Stimulated activated CD4-positive, alpha-beta T cell treated with anti-CD3 and anti-CD28 coated beads, Interleukin-1b, Interleukin-23, amount 100 ng/mL, for 4 hours (primary cell): ENCODE results near the gene EME2.

Experiments used
- DNase-seq, 2 donors: peaks; one replicate each; pipeline ENCODE4 v3.0.0-alpha.2; 2020; ENCODE audit warnings: low read depth in 2 of 2

The EME2 gene

GRCh38 chr16:1766701-1767100, 5.9 kb upstream of the EME2 start:
- no peak for DNase-seq

DNA sequence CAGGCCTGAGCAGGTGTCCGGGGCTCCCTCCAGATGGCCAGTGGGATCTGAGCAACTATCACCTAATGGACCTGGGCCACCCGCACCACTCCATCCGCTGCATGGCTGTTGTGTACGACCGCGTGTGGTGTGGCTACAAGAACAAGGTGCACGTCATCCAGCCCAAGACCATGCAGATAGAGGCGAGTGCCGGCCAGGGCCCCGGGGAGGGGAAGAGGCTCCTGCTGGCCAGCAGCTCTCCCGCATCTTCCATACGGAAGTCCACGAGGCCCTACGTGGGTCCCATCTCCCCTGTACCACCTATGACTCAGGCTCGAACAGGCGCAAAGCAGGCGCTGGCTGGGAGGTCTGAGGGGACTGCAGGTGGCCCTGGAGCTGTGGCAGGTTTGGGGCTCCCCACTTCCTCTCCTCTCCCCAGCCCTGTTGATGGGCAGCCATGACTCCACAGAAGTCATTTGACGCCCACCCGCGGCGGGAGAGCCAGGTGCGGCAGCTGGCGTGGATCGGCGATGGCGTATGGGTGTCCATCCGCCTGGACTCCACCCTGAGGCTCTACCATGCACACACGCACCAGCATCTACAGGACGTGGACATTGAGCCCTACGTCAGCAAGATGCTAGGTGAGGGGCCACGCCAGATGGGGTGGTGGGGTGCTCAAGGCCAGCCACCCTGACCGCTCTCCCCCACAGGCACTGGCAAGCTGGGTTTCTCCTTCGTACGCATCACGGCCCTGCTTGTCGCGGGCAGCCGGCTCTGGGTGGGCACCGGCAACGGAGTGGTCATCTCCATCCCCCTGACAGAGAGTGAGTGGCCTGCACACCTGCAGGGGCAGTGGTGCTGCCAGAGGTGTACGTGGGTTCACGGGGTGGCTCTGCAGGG, 5.3 kb upstream of the EME2 start:
- no peak for DNase-seq

DNA sequence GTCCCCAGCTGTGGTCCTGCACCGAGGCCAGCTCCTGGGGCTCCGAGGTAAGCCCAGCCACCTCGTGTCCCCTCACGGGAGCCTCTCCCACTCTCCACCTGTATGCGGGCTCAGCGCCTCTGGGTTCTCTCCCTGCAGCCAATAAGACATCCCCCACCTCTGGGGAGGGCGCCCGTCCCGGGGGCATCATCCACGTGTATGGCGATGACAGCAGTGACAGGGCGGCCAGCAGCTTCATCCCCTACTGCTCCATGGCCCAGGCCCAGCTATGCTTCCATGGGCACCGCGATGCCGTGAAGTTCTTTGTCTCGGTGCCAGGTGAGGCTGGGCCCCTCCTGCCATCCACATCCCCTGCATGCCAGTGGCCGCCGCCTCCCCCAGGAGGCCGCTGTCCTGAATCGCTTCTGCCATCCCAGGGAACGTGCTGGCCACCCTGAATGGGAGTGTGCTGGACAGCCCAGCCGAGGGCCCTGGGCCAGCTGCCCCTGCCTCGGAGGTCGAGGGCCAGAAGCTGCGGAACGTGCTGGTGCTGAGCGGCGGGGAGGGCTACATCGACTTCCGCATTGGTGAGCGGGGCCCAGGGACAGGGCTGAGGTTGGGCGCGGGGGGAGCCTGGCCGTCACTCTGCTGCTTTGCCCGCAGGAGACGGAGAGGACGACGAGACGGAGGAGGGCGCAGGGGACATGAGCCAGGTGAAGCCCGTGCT, 4.4 kb upstream of the EME2 start:
- DNase-seq: no peak

DNA sequence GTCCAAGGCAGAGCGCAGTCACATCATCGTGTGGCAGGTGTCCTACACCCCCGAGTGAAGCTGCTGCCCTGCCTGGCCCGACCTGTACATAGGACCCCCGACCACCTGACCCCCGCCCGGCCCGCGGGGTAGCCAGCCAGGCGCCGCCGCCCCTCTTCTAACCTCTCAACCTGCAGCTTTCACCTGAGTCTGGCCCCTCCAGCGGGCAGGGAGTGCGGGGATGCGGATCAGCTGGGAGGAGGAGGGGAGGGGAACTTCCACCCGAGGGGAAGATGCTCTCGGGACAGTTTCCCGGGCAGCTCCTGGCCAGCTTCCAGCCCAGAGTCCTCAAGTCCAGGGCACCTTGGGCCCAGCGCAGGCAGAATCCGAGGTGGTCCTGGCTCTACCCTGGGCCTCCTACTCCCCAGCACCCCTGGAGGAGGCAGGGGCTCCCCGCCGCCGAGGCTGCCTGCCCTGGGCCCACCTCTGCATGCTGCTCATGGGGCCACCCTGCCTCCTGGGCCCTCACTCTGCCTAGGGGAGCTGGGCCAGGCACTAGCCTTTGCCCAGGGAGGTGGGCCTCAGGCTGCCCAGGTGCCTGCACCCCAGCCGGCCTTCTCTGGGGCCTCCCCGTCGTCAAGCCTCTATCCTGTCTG, 3.7 kb upstream of the EME2 start:
- DNase-seq: no peak

GRCh38 chr16:1769402-1770300, 3.0 kb upstream of the EME2 start:
- DNase-seq: no peak

DNA sequence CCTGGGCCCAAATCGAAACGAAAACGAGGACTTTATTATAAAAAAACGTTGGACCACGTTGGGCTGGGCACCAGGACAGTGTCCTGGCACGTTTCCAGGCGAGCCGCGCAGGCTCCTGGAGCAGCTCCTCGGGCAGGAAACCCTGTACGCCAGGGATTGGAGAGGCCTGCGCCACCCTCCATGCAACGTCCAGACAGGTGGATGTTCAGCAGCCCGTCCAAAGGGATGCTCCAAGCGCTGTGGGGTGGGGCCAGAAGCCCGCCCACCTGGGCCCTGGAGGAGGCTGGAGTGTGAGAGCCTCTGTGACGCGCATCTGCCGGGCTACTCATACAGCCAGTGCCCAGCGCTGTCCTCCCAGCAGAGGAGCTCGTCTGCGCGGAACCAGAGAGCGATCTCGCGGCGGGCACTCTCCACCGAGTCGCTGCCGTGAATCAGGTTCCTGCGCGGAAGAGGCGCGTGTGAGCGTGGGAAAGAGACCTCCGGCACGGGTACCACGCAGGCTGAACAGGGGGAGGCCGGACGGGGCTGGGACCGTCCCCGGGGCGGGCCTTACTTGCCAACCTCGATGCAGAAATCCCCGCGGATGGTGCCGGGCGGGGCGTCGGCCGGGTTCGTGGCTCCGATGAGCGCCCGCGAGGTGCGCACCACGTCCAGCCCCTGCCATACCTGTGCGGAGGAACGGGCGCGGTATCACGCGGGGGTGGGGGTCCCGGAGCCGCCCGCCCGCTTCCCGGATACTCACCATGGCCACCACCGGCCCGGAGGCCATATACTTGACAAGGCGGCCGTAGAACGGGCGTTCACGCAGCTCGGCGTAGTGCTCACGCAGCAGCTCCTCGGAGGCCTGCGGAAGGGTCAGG, 2.1 kb upstream of the EME2 start:
- peak in 1 of 2 donors; percentile 66 for DNase-seq

GRCh38 chr16:1771188-1771863, 1.3 kb upstream of the EME2 start, which contains the start of gene NME3:
TSS of gene NME3 (minus strand) at chr16:1771543. CDS start at chr16:1771534, 9 bp downstream.
- DNase-seq: peak; percentile 56 to 78

- no peak for DNase-seq
Observed at GRCh38 chr16:1771864-1772361, 697 bp upstream of the EME2 start.

DNA sequence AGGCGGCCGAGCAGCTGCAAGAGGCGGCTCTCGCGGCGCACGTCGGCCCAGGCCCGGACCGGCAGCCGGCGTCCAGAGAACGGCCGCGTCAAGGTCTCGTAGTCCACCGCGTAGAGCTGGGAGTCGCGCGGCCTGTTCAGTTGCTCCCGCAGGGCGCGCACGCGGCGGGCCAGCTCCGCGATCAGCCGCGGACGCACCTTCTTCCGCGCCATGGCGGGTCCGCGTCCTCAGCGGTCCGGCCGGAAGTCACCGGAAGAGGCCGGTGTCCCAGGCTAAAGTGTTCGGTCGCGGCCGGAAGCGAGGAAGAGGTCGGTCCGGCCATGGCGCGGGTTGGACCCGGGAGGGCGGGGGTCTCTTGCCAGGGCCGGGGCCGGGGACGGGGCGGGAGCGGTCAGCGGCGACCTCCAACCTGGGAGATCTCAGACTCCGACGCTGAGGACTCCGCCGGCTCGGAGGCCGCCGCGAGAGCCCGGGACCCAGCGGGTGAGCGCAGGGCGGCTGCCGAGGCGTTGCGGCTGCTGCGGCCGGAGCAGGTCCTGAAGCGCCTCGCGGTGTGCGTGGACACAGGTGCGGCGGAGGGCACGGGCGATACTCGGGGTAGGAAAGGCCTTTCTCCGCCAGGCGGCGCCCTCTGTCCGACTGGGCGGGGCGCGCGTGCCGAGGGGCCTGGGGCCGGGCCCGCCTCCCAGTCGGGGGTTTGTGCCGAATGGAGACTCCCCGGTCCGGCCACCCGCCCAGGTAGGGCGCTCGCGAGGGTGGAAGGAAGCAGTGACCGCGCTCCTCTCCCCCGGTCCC, 495 bp downstream of the EME2 start, which contains the start of gene MRPS34:
TSS of gene MRPS34 (minus strand) at position 227 of the 795 bp plus-strand sequence. CDS start at position 212, 15 bp downstream.
- peak; percentile 65 to 77 for DNase-seq

- DNase-seq: no peak
Observed at GRCh38 chr16:1773703-1774447, 1.3 kb downstream of the EME2 start.

- no peak for DNase-seq
Observed at GRCh38 chr16:1774448-1774780, 1.8 kb downstream of the EME2 start.

- DNase-seq: no peak
Observed at GRCh38 chr16:1775006-1775845, 2.6 kb downstream of the EME2 start.

DNA sequence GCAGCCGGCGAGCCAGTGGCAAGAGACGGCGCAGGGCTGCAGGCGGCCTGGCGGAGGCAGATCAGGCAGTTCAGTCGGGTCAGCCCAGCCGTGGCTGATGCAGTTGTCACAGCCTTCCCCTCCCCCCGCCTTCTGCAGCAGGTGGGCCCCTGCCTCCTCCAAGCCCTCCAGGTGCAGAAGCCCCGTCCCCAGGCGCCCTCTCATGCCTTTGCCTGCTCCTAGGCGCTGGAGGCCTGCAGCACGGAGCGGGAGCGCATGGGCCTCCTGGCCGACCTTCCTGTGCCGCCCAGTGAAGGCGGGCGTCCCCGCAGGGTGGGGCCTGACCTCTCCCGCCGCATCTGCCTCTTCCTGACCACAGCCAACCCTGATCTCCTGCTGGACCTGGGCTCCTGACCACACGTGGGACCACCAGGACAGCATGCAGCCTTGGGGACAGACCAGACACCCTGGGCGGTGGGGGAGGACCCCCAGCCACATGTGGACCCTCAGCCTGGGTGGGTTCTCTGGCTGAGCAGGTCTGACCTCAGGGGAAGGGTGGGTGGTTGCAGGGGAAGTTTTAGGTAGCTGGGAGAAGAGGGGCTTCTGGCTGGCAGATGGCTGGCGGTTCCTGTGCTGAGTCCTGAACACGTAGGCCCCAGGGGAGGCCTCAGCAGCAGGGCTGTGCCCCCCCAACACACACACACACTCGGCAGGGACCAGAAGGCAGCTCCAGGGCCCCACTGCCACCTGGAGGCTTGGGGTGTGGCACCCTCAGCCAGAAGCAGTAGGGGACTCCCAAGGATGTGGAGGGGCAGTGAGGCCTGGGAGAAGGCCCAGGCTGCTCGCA, 3.4 kb downstream of the EME2 start:
- no peak for DNase-seq

GRCh38 chr16:1776672-1776955, 4.0 kb downstream of the EME2 start:
- no peak for DNase-seq

DNA sequence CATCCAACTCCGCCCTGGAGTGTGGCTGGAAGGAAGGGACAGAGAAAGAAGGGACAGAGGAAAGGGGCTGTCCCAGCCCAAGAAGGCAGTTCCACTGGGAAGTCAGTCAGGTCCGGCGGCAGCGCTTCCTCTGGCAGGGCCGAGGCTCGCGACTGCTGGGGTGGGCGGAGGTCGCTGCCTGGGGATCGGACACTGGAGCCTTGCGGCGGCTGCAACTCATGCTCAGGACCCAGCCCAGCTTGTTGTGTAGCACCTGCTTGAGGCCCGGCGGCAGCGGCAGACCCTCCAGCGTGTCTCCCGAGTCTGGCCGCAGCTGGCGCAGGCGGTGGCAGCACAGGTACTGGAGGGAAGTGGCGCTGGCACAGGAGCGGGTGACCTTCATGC, 4.4 kb downstream of the EME2 start:
- DNase-seq: no peak

- DNase-seq: no peak
Observed at GRCh38 chr16:1777375-1778199, 5.0 kb downstream of the EME2 start.
